ENCODE results near the gene TBC1D21.

The TBC1D21 gene

GRCh38 chr15:73889053-73889761, 15.8 kb downstream of the TBC1D21 start:
- no peak for DNase-seq (ENCODE audit: low read depth, low spot score)

GRCh38 chr15:73889762-73890124, 16.4 kb downstream of the TBC1D21 start:
- DNase-seq (ENCODE audit: low read depth, low spot score) = no peak

- no peak for DNase-seq (ENCODE audit: low read depth, low spot score)
Observed at GRCh38 chr15:73891328-73892315, 18.3 kb downstream of the TBC1D21 start.

- no peak for DNase-seq (ENCODE audit: low read depth, low spot score)
Observed at GRCh38 chr15:73892446-73893226, 19.3 kb downstream of the TBC1D21 start.

- DNase-seq (ENCODE audit: low read depth, low spot score) = no peak
Observed at GRCh38 chr15:73894133-73894814, 20.9 kb downstream of the TBC1D21 start.

GRCh38 chr15:73897441-73898261, 24.3 kb downstream of the TBC1D21 start:
- DNase-seq (ENCODE audit: low read depth, low spot score) = no peak

- DNase-seq (ENCODE audit: low read depth, low spot score) = no peak
Observed at GRCh38 chr15:73899197-73900094, 26.1 kb downstream of the TBC1D21 start.

- DNase-seq (ENCODE audit: low read depth, low spot score) = no peak
Observed at GRCh38 chr15:73900095-73900712, 26.8 kb downstream of the TBC1D21 start.

GRCh38 chr15:73901126-73901810, 27.9 kb downstream of the TBC1D21 start:
- DNase-seq (ENCODE audit: low read depth, low spot score) = no peak

- no peak for DNase-seq (ENCODE audit: low read depth, low spot score)
Observed at GRCh38 chr15:73902121-73903020, 29.0 kb downstream of the TBC1D21 start.

GRCh38 chr15:73904026-73904815, 30.9 kb downstream of the TBC1D21 start:
- no peak for DNase-seq (ENCODE audit: low read depth, low spot score)

- DNase-seq (ENCODE audit: low read depth, low spot score) = no peak
Observed at GRCh38 chr15:73905225-73905827, 32.0 kb downstream of the TBC1D21 start.

- DNase-seq (ENCODE audit: low read depth, low spot score) = no peak
Observed at GRCh38 chr15:73906346-73907034, 33.1 kb downstream of the TBC1D21 start.

- no peak for DNase-seq (ENCODE audit: low read depth, low spot score)
Observed at GRCh38 chr15:73907035-73907408, 33.7 kb downstream of the TBC1D21 start.

GRCh38 chr15:73908030-73908821, 34.9 kb downstream of the TBC1D21 start:
- peak; percentile 32 for DNase-seq (ENCODE audit: low read depth, low spot score)
